Lower leg skin (tissue), 4 donors: ENCODE measurements around the gene MEX3D. TPM values are rescaled to one million over a fixed set of nuclear protein-coding genes. Genes with fewer than 3 reads are reported as not detected.
"Not testable (repeated sequence)": the region's sequence is repeated elsewhere in the genome, so short reads cannot be mapped to it uniquely, and the experiment has no call there.

Experiments
- DNase-seq, 2 donors: peaks; one replicate each; pipeline ENCODE4 v3.0.0-alpha.2; 2019; ENCODE audit warnings: low spot score in 2 of 2
- H3K4me3 ChIP-seq: fragments of 200-600 bp; sonication (generic); 2 replicates; pipeline ENCODE4 v1.5.1; 2017; ENCODE audit warnings: mild to moderate bottlenecking, low read depth; ENCODE audit not compliant: poor library complexity, severe bottlenecking
- CTCF ChIP-seq, 3 donors: fragments of 450-650 bp; IDR thresholded peaks; one replicate each; pipeline ENCODE4 v1.5.1; 2016; ENCODE audit warnings: antibody characterized with exemption in 3 of 3, mild to moderate bottlenecking in 3 of 3, moderate library complexity in 2 of 3
- POLR2A ChIP-seq, 2 donors: fragments of 450-650 bp; IDR thresholded peaks; one replicate each; pipeline ENCODE4 v1.6.1; 2016 to 2017; ENCODE audit warnings: antibody characterized with exemption in 2 of 2, mild to moderate bottlenecking in 1 of 2, moderate library complexity in 1 of 2
- WGBS, 2 donors: methylation state at CpG; one replicate each; pipeline ENCODE4 v1.1.5; 2018; 5-methylcytosine and 5-hydroxymethylcytosine counted together
- intact Hi-C: fragments of 100-400 bp; cut with DNase I; formaldehyde crosslinking; loops from one replicate; pipeline ENCODE4 v1.15.0; 2023; ENCODE audit warnings: low total_unique reads
- total RNA-seq, 4 donors: library from RNA; depleted of rRNA; stranded (reverse); fragments of >200 nt; gene quantifications; one replicate each; pipeline ENCODE4 v1.1.0, GENCODE V29; 2016

The MEX3D gene
- total RNA-seq, 4 donors from 2014 or later = 37.3 to 44.1 (median 42.2) TPM

GRCh38 chr19:1520203-1520780, 47.8 kb downstream of the MEX3D start:
- WGBS, 2 donors = 72 to 76% methylated on average over 17 of the region's 17 CpGs
- DNase-seq = no peak
- intact Hi-C loops = no loop called here
- TF ChIP-seq CTCF (IDR thresholded peaks at IDR 0.05) (no peak), POLR2A (IDR thresholded peaks at IDR 0.05) (no peak)
- H3K4me3 ChIP-seq = no peak overlapping the region

GRCh38 chr19:1519802-1520201, 48.3 kb downstream of the MEX3D start:
- intact Hi-C loops, DNase-seq, H3K4me3 ChIP-seq: not testable (repeated sequence)
- 87% methylated on average over 8 of the region's 8 CpGs for WGBS, 2 donors

- no peak for DNase-seq
- H3K4me3 ChIP-seq = no peak overlapping the region
- no peak for TF ChIP-seq POLR2A (IDR thresholded peaks at IDR 0.05)
- no peak for TF ChIP-seq CTCF (IDR thresholded peaks at IDR 0.05)
- 86 to 95% methylated on average over 3 to 4 of the region's 4 CpGs for WGBS, 2 donors
- intact Hi-C loops = no loop called here
Observed at GRCh38 chr19:1518471-1518870, 49.7 kb downstream of the MEX3D start.

GRCh38 chr19:1516395-1516753, 51.8 kb downstream of the MEX3D start:
- no peak for TF ChIP-seq CTCF (IDR thresholded peaks at IDR 0.05)
- no peak for TF ChIP-seq POLR2A (IDR thresholded peaks at IDR 0.05)
- intact Hi-C loops = no loop called here
- no peak overlapping the region for H3K4me3 ChIP-seq
- DNase-seq = no peak
- WGBS, 2 donors = 74 to 87% methylated on average over 8 of the region's 8 CpGs

GRCh38 chr19:1514986-1515721, 53.0 kb downstream of the MEX3D start:
- no peak for DNase-seq

GRCh38 chr19:1514295-1514661, 53.8 kb downstream of the MEX3D start:
- TF ChIP-seq CTCF (IDR thresholded peaks at IDR 0.05) (no peak), POLR2A (IDR thresholded peaks at IDR 0.05) (no peak)
- WGBS, 2 donors = 72 to 81% methylated on average over 10 of the region's 10 CpGs
- DNase-seq = no peak
- intact Hi-C loops = no loop called here
- no peak overlapping the region for H3K4me3 ChIP-seq

More at GRCh38 chr19:1514986-1515721, 53.0 kb downstream of the MEX3D start:
- H3K4me3 ChIP-seq = no peak overlapping the region
- no peak for TF ChIP-seq CTCF (IDR thresholded peaks at IDR 0.05)
- TF ChIP-seq POLR2A (IDR thresholded peaks at IDR 0.05) = no peak
- 70 to 76% methylated on average over 13 to 14 of the region's 14 CpGs for WGBS, 2 donors
- intact Hi-C loops = no loop called here
